ENCODE measurements around the gene PRAMEF12. TPM values are rescaled to one million over a fixed set of nuclear protein-coding genes. Genes with fewer than 3 reads are reported as not detected.
"Not testable (repeated sequence)": the region's sequence is repeated elsewhere in the genome, so short reads cannot be mapped to it uniquely, and the experiment has no call there.

The PRAMEF12 gene
- total RNA-seq, 5 donors from 2014 or later (not counting 1 experiment from before 2014, with no cell fraction given): not detected

DNA sequence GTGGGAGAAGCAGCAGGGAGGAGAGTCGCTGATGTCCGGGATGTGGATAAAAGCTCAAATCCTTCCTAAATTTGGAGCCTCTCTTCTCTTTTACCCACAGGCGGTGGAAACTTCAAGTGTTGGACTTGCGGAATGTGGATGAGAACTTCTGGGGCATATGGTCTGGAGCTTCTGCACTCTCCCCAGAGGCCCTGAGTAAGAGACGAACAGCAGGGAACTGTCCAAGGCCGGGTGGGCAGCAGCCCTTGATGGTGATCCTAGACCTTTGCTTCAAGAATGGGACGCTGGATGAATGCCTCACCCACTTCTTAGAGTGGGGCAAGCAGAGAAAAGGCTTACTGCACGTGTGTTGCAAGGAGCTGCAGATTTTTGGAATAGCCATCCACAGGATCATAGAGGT, 1.9 kb downstream of the PRAMEF12 start:
- Mint-ChIP-seq H3K27ac (no peak overlapping the region), H3K36me3 (peaks cover 5% of the 10 kb centered on the region), H3K4me3 (no peak overlapping the region), H3K27me3 (peaks cover 31 to 32% of the 10 kb centered on the region in 2 donors), H3K9me3 (no peaks in the 10 kb centered on the region), H3K4me1 (no peaks in the 10 kb centered on the region)
- WGBS (ENCODE audit: insufficient coverage): 52% methylated on average over 2 of the region's 8 CpGs
- no peak overlapping the region for H3K27ac ChIP-seq (ENCODE audit: low read length)
- no peak overlapping the region for H3K4me3 ChIP-seq (ENCODE audit: control insufficient read depth in 1 of 2, extremely low read depth in 1 of 2, low read length in 1 of 2)
- CTCF ChIA-PET: no interaction called here
- H3K4me1 ChIP-seq (ENCODE audit: control insufficient read depth in 1 of 2, extremely low read depth in 1 of 2, insufficient read depth in 2 of 2, low read length in 2 of 2): no peaks in the 10 kb centered on the region
- H3K9me3 ChIP-seq: no peaks in the 10 kb centered on the region
- ATAC-seq (replicated peaks in 1 of 4) (no peak), DNase-seq (no peak)
- no peaks in the 10 kb centered on the region for H3K36me3 ChIP-seq (ENCODE audit: control insufficient read depth in 2 of 2, extremely low read depth in 1 of 2, insufficient read depth in 1 of 2, low read length in 1 of 2)
- POLR2A ChIA-PET: no interaction called here
- H3K27me3 ChIP-seq (replicated peaks in 1 of 2; ENCODE audit: control insufficient read depth in 2 of 2, extremely low read depth in 1 of 2, insufficient read depth in 2 of 2, low read length in 1 of 2): peaks cover 0 to 38% of the 10 kb centered on the region in 2 experiments

DNA sequence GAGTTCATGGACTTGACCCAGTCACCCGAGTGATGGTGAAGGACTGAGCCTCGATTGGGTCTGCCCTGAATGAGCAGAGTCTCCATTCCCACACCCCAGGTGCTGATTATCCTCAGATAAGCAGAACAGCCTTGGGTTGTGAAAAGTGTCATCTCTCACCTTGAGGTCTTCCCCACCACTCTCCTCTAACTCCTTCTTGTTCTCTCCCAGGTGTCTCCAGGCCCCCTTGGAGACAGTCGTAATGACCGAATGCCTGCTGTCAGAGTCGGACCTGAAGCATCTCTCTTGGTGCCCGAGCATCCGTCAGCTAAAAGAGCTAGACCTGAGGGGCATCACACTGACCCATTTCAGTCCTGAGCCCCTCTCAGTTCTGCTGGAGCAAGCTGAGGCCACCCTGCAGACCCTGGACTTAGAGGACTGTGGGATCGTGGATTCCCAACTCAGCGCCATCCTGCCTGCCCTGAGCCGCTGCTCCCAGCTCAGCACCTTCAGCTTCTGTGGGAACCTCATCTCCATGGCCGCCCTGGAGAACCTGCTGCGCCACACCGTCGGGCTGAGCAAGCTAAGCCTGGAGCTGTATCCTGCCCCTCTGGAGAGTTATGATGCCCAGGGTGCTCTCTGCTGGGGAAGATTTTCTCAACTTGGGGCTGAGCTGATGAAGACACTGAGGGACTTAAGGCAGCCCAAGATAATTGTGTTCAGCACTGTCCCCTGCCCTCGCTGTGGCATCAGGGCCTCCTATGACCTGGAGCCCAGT, 3.4 kb downstream of the PRAMEF12 start:
- Histone ChIP-seq H3K36me3 (ENCODE audit: control insufficient read depth in 2 of 2, extremely low read depth in 1 of 2, insufficient read depth in 1 of 2, low read length in 1 of 2) (no peaks in the 10 kb centered on the region), H3K4me1 (ENCODE audit: control insufficient read depth in 1 of 2, extremely low read depth in 1 of 2, insufficient read depth in 2 of 2, low read length in 2 of 2) (no peaks in the 10 kb centered on the region), H3K27me3 (replicated peaks in 1 of 2; ENCODE audit: control insufficient read depth in 2 of 2, extremely low read depth in 1 of 2, insufficient read depth in 2 of 2, low read length in 1 of 2) (peaks cover 0 to 23% of the 10 kb centered on the region in 2 experiments), H3K4me3 (ENCODE audit: control insufficient read depth in 1 of 2, extremely low read depth in 1 of 2, low read length in 1 of 2) (no peak overlapping the region), H3K9me3 (no peaks in the 10 kb centered on the region), H3K27ac (ENCODE audit: low read length) (no peak overlapping the region)
- Mint-ChIP-seq H3K9me3 (no peaks in the 10 kb centered on the region), H3K4me1 (no peaks in the 10 kb centered on the region), H3K36me3 (peaks cover 5% of the 10 kb centered on the region), H3K4me3 (no peak overlapping the region), H3K27me3 (peaks cover 17 to 21% of the 10 kb centered on the region in 2 donors), H3K27ac (no peak overlapping the region)
- ATAC-seq (replicated peaks in 1 of 4) (no peak), DNase-seq (no peak)
- ChIA-PET CTCF (no interaction called here), POLR2A (no interaction called here)
- WGBS (ENCODE audit: insufficient coverage): 86% methylated on average over 10 of the region's 15 CpGs

DNA sequence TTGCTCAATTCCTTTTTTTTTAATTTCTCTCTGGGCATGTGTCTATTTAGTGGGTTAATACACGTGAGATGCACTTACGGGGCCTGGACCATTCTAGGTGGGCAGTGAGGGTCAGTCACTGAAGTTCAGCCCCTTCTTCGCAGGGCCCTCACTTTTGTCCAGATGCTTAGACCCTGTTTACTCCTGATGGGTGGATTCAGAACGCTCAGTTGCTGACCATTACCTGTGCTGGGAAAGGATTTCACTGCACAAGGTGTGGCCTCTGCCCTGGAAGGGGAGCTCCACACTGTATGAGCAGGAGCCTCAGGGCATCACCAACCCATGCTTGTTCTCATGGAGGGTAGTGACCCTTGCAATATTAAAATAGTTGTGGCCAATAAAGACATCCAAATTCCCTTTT, 4.5 kb downstream of the PRAMEF12 start:
- WGBS (ENCODE audit: insufficient coverage): 60% methylated on average over 3 of the region's 4 CpGs
- ATAC-seq (replicated peaks in 1 of 4) (no peak), DNase-seq (no peak)
- ChIA-PET POLR2A (no interaction called here), CTCF (no interaction called here)
- Histone ChIP-seq H3K36me3 (ENCODE audit: control insufficient read depth in 2 of 2, extremely low read depth in 1 of 2, insufficient read depth in 1 of 2, low read length in 1 of 2) (no peaks in the 10 kb centered on the region), H3K27me3 (replicated peaks in 1 of 2; ENCODE audit: control insufficient read depth in 2 of 2, extremely low read depth in 1 of 2, insufficient read depth in 2 of 2, low read length in 1 of 2) (peaks cover 0 to 17% of the 10 kb centered on the region in 2 experiments), H3K27ac (ENCODE audit: low read length) (no peak overlapping the region), H3K4me1 (ENCODE audit: control insufficient read depth in 1 of 2, extremely low read depth in 1 of 2, insufficient read depth in 2 of 2, low read length in 2 of 2) (no peaks in the 10 kb centered on the region), H3K9me3 (no peaks in the 10 kb centered on the region), H3K4me3 (ENCODE audit: control insufficient read depth in 1 of 2, extremely low read depth in 1 of 2, low read length in 1 of 2) (no peak overlapping the region)
- Mint-ChIP-seq H3K4me1 (no peaks in the 10 kb centered on the region), H3K4me3 (no peak overlapping the region), H3K36me3 (peaks cover 1% of the 10 kb centered on the region), H3K27ac (no peak overlapping the region), H3K27me3 (peaks cover 13 to 14% of the 10 kb centered on the region in 2 donors), H3K9me3 (peaks cover under 1 to 2% (median 2%) of the 10 kb centered on the region in 3 donors)

- Mint-ChIP-seq H3K9me3 (peaks cover 4 to 9% (median 6%) of the 10 kb centered on the region in 3 donors), H3K27me3 (peaks cover 9 to 13% of the 10 kb centered on the region in 2 donors), H3K27ac (no peak overlapping the region), H3K4me3 (no peak overlapping the region), H3K36me3 (no peaks in the 10 kb centered on the region), H3K4me1 (no peaks in the 10 kb centered on the region)
- no peak for DNase-seq
- ATAC-seq (replicated peaks in 1 of 4): no peak
- H3K27me3 ChIP-seq (replicated peaks in 1 of 2; ENCODE audit: control insufficient read depth in 2 of 2, extremely low read depth in 1 of 2, insufficient read depth in 2 of 2, low read length in 1 of 2): peaks cover 0 to 19% of the 10 kb centered on the region in 2 experiments
- no peaks in the 10 kb centered on the region for H3K9me3 ChIP-seq
- H3K4me1 ChIP-seq (ENCODE audit: control insufficient read depth in 1 of 2, extremely low read depth in 1 of 2, insufficient read depth in 2 of 2, low read length in 2 of 2): no peaks in the 10 kb centered on the region
- H3K4me3 ChIP-seq (ENCODE audit: control insufficient read depth in 1 of 2, extremely low read depth in 1 of 2, low read length in 1 of 2): no peak overlapping the region
- WGBS (ENCODE audit: insufficient coverage): 86% methylated on average over 4 of the region's 6 CpGs
- H3K36me3 ChIP-seq (ENCODE audit: control insufficient read depth in 2 of 2, extremely low read depth in 1 of 2, insufficient read depth in 1 of 2, low read length in 1 of 2): no peaks in the 10 kb centered on the region
- CTCF ChIA-PET: no interaction called here
- POLR2A ChIA-PET: no interaction called here
- H3K27ac ChIP-seq (ENCODE audit: low read length): no peak overlapping the region
Observed at GRCh38 chr1:12778907-12779306, 5.4 kb downstream of the PRAMEF12 start.

GRCh38 chr1:12781488-12781887, 8.0 kb downstream of the PRAMEF12 start:
- ATAC-seq (replicated peaks in 1 of 4); H3K4me3 ChIP-seq (ENCODE audit: control insufficient read depth in 1 of 2, extremely low read depth in 1 of 2, low read length in 1 of 2); H3K27me3 Mint-ChIP-seq; H3K4me3 Mint-ChIP-seq; CTCF ChIA-PET; H3K4me1 Mint-ChIP-seq; DNase-seq; H3K4me1 ChIP-seq (ENCODE audit: control insufficient read depth in 1 of 2, extremely low read depth in 1 of 2, insufficient read depth in 2 of 2, low read length in 2 of 2); H3K27ac ChIP-seq (ENCODE audit: low read length); POLR2A ChIA-PET; H3K36me3 ChIP-seq (ENCODE audit: control insufficient read depth in 2 of 2, extremely low read depth in 1 of 2, insufficient read depth in 1 of 2, low read length in 1 of 2); H3K27ac Mint-ChIP-seq; H3K36me3 Mint-ChIP-seq; H3K9me3 ChIP-seq: not testable (repeated sequence)
- peaks cover 0 to 11% of the 10 kb centered on the region in 2 experiments for H3K27me3 ChIP-seq (replicated peaks in 1 of 2; ENCODE audit: control insufficient read depth in 2 of 2, extremely low read depth in 1 of 2, insufficient read depth in 2 of 2, low read length in 1 of 2)
- H3K9me3 Mint-ChIP-seq: peaks cover 13 to 23% (median 15%) of the 10 kb centered on the region in 3 donors
- no CpG with 5 or more reads among the region's 5 CpGs for WGBS (ENCODE audit: insufficient coverage)

DNA sequence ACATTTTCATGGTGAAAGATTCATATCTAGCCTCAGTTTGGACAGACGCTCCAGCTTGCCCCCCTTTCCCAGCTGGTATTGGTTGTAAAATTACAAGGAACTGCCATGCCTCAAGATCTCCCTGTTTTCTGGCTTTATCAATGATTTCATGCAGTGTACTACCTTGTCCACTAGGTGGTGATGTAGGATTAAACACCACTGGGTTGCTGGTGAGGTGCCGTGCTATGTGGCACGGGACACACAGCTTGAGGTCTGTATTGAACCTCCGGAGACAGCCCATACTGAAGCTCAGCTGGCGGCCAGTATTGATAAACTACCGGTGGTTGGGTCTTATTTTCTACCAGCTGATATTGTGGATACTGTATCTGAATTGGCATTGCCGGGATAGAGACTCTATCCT, 10.2 kb downstream of the PRAMEF12 start:
- H3K4me3 Mint-ChIP-seq; H3K27ac ChIP-seq (ENCODE audit: low read length); H3K27me3 Mint-ChIP-seq; CTCF ChIA-PET; H3K27ac Mint-ChIP-seq; H3K36me3 Mint-ChIP-seq; POLR2A ChIA-PET; DNase-seq; H3K36me3 ChIP-seq (ENCODE audit: control insufficient read depth in 2 of 2, extremely low read depth in 1 of 2, insufficient read depth in 1 of 2, low read length in 1 of 2); H3K9me3 ChIP-seq; H3K27me3 ChIP-seq (replicated peaks in 1 of 2; ENCODE audit: control insufficient read depth in 2 of 2, extremely low read depth in 1 of 2, insufficient read depth in 2 of 2, low read length in 1 of 2); H3K4me1 ChIP-seq (ENCODE audit: control insufficient read depth in 1 of 2, extremely low read depth in 1 of 2, insufficient read depth in 2 of 2, low read length in 2 of 2); H3K4me3 ChIP-seq (ENCODE audit: control insufficient read depth in 1 of 2, extremely low read depth in 1 of 2, low read length in 1 of 2); H3K4me1 Mint-ChIP-seq; ATAC-seq (replicated peaks in 1 of 4): not testable (repeated sequence)
- peaks cover 13 to 23% (median 19%) of the 10 kb centered on the region in 3 donors for H3K9me3 Mint-ChIP-seq
- WGBS (ENCODE audit: insufficient coverage): 57% methylated on average over 2 of the region's 7 CpGs
